Ovary (tissue), 9 donors: ENCODE results near the gene AP1S3. TPM values are rescaled to one million over a fixed set of nuclear protein-coding genes. Genes with fewer than 3 reads are reported as not detected.

ENCODE experiments used
- DNase-seq, 5 donors: peaks; one replicate each; pipeline ENCODE4 v3.0.0-alpha.2; 2019 to 2020
- H3K27ac ChIP-seq, 2 donors: fragments of 200-600 bp; one replicate each; pipeline versions ENCODE4 v1.5.1 to v1.8.0; 2019 to 2022
- H3K27me3 ChIP-seq: fragments of 200-600 bp; one replicate; pipeline ENCODE4 v1.8.0; 2022
- H3K36me3 ChIP-seq: fragments of 200-600 bp; sonication (generic); one replicate; pipeline ENCODE4 v1.5.1; 2019
- H3K4me1 ChIP-seq: one replicate; pipeline ENCODE4 v1.8.1; 2013; ENCODE audit warnings: mild to moderate bottlenecking, moderate library complexity; ENCODE audit not compliant: insufficient read depth
- H3K4me3 ChIP-seq: fragments of 200-600 bp; sonication (generic); one replicate; pipeline ENCODE4 v1.5.1; 2017
- H3K9me3 ChIP-seq, 2 donors: fragments of 200-600 bp in 1 of 2; sonication (generic) in 1 of 2; one replicate each; pipeline versions ENCODE4 v1.5.1 to v1.8.1; 2013 to 2019; ENCODE audit warnings: mild to moderate bottlenecking in 1 of 2, moderate library complexity in 1 of 2
- EP300 ChIP-seq: sonication (generic); formaldehyde crosslinking; IDR thresholded peaks from one replicate; pipeline ENCODE4 v1.6.1; 2017; ENCODE audit warnings: antibody characterized with exemption
- POLR2A ChIP-seq: fragments of 450-650 bp; IDR thresholded peaks from one replicate; pipeline ENCODE4 v1.6.1; 2017; ENCODE audit warnings: antibody characterized with exemption, mild to moderate bottlenecking, moderate library complexity
- WGBS, 3 donors: extraction: QIAGEN DNeasy Blood & Tissue Kit in 1 of 3; methylation state at CpG; one replicate each; pipeline versions ENCODE4 v1.1.5 to v1.1.7; 2013 to 2017; 5-methylcytosine and 5-hydroxymethylcytosine counted together
- intact Hi-C, 4 donors: fragments of 100-400 bp; cut with DNase I; formaldehyde crosslinking; loops; one replicate each; pipeline versions ENCODE4 v1.11.0 to v1.15.1; 2022 to 2023
- polyA plus RNA-seq, 2 donors: library from polyadenylated mRNA; stranded (reverse); fragments of 200-250 nt in 1 of 2; fragments of 350-450 nt in 1 of 2; fragmentation: Illumina TruSeq in 1 of 2; extraction: RNeasy Lipid Tissue Mini Kit (QIAGEN cat#74804) in 1 of 2; gene quantifications; one replicate each; pipeline ENCODE4 v1.2.3, GENCODE V29; 2013 to 2014
- total RNA-seq, 7 donors: library from RNA; depleted of rRNA in 2 of 7; stranded (reverse); fragments of >200 nt in 2 of 7; fragmentation: NEBNext Ultra II Directional in 3 of 7; extraction: Animal tissue kit (Norgen Biotek cat#: 25700) in 3 of 7; gene quantifications; one replicate each; pipeline versions ENCODE4 v1.1.0 to v1.2.4, GENCODE V29; 2016 to 2023
- TF ChIP-seq, protein P1 (sequence below), 3 donors: fragments of 450-650 bp in 2 of 3; fragments of 200-600 bp in 1 of 3; IDR thresholded peaks; one replicate each; pipeline versions ENCODE4 v1.5.1 to v1.8.0; 2016 to 2022; ENCODE audit warnings: antibody characterized with exemption in 3 of 3, mild to moderate bottlenecking in 1 of 3
- donor health status: DM: no; HTN: no; CAD: no; lungs with moderate emphysema.
- donor health status: DM: no; HTN: no; CAD: no.
- donor health status: Bipolar disorder and iron deficiency.
- donor health status: DM: yes; HTN: yes; CAD: no.
- donor health status: DM: no; HTN: no; CAD: no.
- donor health status: DM: yes; HTN: yes; CAD: no.

Gene AP1S3
- total and polyA plus RNA-seq, 9 donors, result 0.46 to 16.8 (median 1.3) TPM

GRCh38 chr2:223768179-223768578 lies 69.2 kb downstream of the AP1S3 start:
- 64 to 94% (median 94%) methylated on average over 3 of the region's 3 CpGs for WGBS, 3 donors
- no peaks in the 10 kb centered on the region for H3K27me3 ChIP-seq

DNA sequence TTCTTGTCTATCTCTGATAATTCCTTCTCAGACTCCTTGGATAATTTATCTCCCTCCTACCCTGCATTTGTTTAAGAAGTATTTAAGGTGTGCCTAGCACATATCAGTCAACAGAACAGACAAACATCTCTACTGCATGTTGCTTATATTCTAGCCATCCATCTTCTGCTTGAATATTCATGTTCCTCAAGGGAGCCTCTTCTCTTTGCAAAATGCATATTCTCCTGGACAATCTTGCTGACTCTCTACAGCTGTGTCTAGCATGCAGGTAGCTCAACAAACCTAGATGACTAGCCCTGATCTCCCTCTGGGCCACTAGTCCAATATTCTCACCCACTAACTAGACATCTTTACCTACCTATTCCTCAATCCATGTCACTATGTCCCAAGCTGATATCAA lies 70.0 kb downstream of the AP1S3 start:
- no peaks in the 10 kb centered on the region for H3K36me3 ChIP-seq
- no peaks in the 10 kb centered on the region for H3K4me1 ChIP-seq
- DNase-seq, result no peak
- intact Hi-C loops, result no loop called here
- no peak overlapping the region for H3K4me3 ChIP-seq
- TF ChIP-seq POLR2A (no peak), EP300 (no peak)
- TF ChIP-seq, protein P1, sequence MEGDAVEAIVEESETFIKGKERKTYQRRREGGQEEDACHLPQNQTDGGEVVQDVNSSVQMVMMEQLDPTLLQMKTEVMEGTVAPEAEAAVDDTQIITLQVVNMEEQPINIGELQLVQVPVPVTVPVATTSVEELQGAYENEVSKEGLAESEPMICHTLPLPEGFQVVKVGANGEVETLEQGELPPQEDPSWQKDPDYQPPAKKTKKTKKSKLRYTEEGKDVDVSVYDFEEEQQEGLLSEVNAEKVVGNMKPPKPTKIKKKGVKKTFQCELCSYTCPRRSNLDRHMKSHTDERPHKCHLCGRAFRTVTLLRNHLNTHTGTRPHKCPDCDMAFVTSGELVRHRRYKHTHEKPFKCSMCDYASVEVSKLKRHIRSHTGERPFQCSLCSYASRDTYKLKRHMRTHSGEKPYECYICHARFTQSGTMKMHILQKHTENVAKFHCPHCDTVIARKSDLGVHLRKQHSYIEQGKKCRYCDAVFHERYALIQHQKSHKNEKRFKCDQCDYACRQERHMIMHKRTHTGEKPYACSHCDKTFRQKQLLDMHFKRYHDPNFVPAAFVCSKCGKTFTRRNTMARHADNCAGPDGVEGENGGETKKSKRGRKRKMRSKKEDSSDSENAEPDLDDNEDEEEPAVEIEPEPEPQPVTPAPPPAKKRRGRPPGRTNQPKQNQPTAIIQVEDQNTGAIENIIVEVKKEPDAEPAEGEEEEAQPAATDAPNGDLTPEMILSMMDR (IDR thresholded peaks at IDR 0.05), result no peak
- H3K27me3 ChIP-seq, result no peaks in the 10 kb centered on the region
- no peaks in the 10 kb centered on the region for H3K9me3 ChIP-seq
- H3K27ac ChIP-seq, result no peak overlapping the region

More at GRCh38 chr2:223768179-223768578, 69.2 kb downstream of the AP1S3 start:
- Histone ChIP-seq H3K4me3 (no peak overlapping the region), H3K9me3 (no peaks in the 10 kb centered on the region), H3K4me1 (no peaks in the 10 kb centered on the region), H3K27ac (no peak overlapping the region), H3K36me3 (no peaks in the 10 kb centered on the region)
- TF ChIP-seq, protein P1 (IDR thresholded peaks at IDR 0.05), result no peak
- no peak for TF ChIP-seq EP300
- TF ChIP-seq POLR2A, result no peak
- intact Hi-C loops, result no loop called here
- no peak for DNase-seq

- WGBS, 3 donors, result 12 to 26% (median 15%) methylated on average over 6 of the region's 6 CpGs
- no peak for TF ChIP-seq EP300
- TF ChIP-seq, protein P1 (IDR thresholded peaks at IDR 0.05), result no peak
- TF ChIP-seq POLR2A, result no peak
- H3K27ac ChIP-seq, result no peak overlapping the region
- DNase-seq, result no peak
- H3K9me3 ChIP-seq, result no peaks in the 10 kb centered on the region
- H3K36me3 ChIP-seq, result no peaks in the 10 kb centered on the region
- no peak overlapping the region for H3K4me3 ChIP-seq
- no peaks in the 10 kb centered on the region for H3K27me3 ChIP-seq
- no peaks in the 10 kb centered on the region for H3K4me1 ChIP-seq
- intact Hi-C loops, result no loop called here
Measured at GRCh38 chr2:223765221-223765785, 72.1 kb downstream of the AP1S3 start.

- WGBS, 3 donors, result 83 to 90% (median 87%) methylated on average over 1 of the region's 1 CpG
- intact Hi-C loops, result no loop called here
- no peak overlapping the region for H3K27ac ChIP-seq
- H3K36me3 ChIP-seq, result no peaks in the 10 kb centered on the region
- no peaks in the 10 kb centered on the region for H3K27me3 ChIP-seq
- TF ChIP-seq POLR2A (no peak), EP300 (no peak)
- TF ChIP-seq, protein P1 (IDR thresholded peaks at IDR 0.05), result no peak
- H3K4me3 ChIP-seq, result no peak overlapping the region
- no peaks in the 10 kb centered on the region for H3K4me1 ChIP-seq
- no peaks in the 10 kb centered on the region for H3K9me3 ChIP-seq
- DNase-seq, result no peak
Measured at GRCh38 chr2:223764796-223765195, 72.6 kb downstream of the AP1S3 start.
